ENCODE results near the gene UQCR11.
"Not testable (repeated sequence)": the region's sequence is repeated elsewhere in the genome, so short reads cannot be mapped to it uniquely, and the experiment has no call there.

The UQCR11 gene

DNA sequence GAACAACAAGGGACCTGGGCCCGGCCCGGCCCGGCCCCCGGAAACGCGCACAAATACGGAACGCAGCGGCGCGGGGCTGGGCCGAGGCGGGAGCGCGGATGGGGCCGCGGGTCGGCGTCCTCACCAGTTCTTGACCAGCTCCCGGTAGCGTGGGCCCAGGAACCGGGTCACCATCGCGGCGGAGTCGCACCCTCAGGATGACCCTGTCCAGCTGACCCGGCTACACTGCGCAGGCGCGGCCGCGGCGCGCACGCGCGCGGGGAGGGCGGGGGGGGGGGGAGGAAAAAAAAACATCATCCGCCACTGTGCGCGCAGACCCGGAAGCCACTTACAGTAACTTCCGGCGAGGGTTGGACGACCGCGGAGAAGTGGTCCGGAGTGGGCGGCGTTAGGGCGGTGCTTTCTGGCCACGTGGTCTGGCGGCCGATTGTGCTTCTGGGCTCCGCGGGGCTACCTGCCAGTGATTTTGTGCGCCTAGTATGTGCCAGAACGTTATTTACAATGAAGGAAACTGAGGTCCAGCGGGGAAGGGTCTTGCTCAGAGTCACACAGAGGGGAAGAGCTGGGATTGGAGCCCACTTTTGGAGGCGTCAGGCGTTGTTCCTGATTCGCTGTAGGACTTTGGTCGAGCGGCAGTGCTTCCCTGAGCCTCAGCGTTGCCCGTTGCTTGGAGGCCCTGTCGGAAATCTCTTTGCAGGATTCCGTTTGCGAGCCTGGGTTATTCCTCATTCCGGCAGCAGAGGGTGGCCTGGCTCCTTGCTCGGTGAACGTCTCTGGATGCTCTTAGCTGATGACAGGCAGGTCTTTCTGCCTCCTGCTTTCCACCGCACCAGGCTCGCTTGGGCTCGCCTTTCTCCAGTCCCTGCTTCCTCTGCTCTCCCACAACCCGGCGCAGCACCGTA is at the start of gene UQCR11:
Gene UQCR11 (minus strand): TSS at position 227 of the 902 bp plus-strand sequence. CDS start 53 bp downstream, at position 174.
- peak; percentile 92 for DNase-seq (ENCODE audit: low read depth)

DNA sequence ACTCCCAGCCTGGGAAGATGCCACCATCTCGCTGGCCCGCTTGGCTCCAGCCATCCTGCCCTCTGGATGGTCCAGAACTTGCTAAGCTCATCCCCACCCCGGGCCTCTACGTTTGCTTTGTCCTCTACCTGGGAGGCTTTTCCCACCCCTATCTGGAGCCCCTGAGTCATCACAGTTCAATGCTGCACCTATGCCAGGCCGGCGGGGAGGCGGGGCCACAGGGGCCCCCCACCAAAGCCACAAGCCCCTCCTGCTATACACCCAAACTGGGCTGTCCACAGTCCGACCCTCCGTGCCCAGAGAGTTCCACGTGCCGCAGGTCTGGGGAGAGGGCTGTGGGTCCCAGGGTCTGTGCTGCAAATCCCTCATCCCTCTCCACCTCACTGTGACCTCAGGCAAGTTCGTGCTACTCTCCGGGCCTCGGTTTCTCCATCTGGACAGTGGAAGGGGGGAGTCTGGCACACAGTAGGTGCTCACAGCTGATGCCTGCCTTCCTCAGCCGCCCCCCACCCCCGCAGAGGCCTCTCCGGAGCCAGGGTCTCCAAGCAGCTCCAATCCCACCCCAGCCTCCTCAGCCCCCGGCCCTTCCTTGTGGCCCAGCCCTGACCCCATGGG is 49.0 kb upstream of the UQCR11 start:
- DNase-seq (ENCODE audit: low read depth), result no peak

DNA sequence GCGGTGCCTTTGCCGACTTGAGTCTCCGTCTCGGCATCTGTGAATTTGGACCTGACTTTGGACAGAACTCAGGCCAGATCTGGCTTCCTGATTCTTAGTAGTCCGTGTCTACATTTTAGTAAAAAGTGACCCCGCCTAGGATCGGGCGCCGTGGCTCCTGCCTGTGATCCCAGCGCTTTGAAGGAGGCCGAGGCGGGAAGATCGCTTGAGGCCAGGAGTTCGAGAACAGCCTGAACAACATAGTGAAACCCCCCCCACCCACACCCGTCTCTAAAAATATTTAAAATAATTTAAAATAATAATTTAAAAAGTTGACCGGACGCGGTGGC is 48.0 kb upstream of the UQCR11 start:
- no peak for DNase-seq (ENCODE audit: low read depth)

DNA sequence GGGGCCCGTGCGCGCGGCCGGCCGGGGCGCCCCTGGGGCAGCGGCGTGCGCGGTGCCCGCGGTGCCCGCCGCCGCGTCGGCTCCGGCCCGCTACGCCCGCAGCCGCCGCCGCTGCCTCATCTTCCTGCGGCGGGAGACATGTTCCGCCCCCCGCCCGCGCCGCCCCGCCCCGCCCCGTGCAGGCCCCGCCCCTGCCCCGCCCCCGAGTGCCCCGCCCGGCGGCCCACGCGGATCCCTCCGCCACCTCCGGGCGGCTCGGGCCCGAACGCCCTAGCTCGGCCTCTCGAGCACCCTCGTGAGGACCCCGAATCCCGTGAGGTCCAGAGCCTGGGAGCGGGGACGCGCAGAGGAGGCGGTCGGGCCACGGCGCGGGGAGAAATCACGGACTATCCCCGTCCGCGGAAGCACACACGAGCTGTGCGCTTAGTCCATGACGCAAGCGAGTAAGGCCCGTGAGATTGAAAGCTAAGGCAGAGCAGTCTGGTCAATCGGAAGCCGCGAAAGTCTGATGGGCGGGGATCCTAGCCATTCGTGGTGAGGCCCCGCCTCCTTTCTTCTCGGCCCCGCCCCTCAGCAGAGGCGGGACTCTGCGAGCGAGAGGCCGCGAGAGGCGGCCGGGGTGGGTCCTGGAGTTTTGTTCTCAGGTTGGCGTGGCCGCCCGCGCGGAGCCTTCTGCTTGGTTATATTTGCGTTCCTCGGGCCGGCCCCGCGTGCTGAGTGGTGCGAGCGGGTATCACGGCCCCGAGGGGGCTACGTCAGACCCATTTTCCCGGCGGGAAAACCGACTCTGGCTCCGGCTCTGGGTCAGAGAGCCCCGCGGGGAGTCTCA is 47.4 kb upstream of the UQCR11 start, which contains the start of gene TCF3:
Gene TCF3 (minus strand): TSS at position 145 of the 829 bp plus-strand sequence. CDS start 2,367 bp downstream, outside the sequence.
- peak; percentile 98 for DNase-seq (ENCODE audit: low read depth)

DNA sequence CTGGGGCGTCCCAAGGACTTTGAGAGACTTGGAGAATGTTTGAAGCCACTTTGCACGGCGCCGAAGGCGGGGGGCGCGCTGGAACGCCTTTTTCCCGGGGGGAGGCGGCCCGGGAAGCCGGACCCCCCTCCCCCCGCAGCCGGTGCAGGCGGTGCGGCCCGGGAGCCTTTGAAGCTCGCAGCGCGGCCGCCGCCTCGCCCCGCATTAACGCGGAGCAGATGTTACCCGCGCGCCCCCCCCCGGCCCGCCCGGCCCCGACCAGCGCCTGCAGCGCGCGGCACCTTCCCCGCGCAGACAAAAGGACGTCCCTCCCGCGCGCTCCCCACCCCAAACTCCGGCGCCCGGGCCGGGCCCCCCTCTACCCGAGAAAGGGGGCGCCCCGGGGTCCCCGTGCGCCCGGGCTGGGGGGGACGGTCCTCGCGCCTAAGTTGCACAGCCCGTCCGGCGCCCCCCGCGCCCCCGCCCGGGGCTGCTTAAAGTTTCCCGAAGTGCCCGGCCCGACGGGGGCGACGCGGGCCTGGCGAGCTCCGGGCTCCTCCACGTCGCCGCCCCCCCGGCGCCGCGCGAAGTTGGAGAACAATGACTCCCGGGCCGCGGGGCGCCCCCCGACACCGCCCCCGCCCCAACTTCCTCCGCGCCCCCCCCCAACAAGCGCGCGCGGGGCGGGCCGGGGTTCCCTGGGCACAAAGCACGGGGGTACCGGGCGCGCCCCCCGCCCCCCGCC is 46.5 kb upstream of the UQCR11 start:
- DNase-seq (ENCODE audit: low read depth), result no peak

DNA sequence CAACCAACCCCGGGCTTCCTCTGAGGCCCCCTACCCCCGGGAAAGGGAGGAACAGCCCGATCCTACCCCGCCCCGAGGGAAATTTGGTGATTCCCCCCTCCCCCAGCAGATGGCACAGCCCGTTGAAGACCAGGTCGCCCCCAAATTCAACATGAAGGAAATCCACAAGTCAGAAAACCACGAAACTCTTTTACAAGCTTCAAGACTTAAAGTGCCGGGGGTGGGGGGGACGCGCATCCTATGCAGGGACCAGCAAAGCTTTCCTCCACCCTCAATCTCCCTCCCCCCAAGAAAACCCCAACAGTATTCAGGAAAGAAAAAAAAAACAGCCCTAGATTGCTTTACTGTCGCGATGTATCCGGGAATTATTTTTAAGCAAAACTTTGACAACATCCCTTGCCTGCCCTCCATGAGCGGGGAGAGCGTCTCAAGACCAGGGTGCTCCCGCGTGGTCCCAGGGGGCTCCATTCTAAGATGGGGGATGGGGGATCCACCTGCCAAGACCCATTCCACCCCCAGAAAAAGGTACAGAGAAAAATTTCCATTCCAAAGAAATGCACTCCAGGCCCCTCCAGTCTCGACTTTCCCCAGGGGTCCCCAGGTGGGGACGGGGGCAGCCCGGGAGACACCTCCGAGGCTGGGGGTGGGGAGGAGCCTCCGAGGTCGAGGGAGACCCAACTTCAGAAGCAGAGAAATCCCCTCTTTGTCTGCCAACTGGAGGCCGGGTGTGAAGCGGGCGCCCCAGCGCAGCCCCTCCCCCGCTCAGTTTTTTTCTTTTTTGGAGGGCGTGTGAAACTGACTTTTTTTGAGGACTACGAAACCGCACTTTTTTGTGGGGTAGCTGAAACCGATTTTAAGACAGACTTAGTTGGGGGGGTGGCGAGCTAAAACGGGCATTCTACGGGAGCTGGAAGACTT is 45.6 kb upstream of the UQCR11 start:
- no peak for DNase-seq (ENCODE audit: low read depth)

DNA sequence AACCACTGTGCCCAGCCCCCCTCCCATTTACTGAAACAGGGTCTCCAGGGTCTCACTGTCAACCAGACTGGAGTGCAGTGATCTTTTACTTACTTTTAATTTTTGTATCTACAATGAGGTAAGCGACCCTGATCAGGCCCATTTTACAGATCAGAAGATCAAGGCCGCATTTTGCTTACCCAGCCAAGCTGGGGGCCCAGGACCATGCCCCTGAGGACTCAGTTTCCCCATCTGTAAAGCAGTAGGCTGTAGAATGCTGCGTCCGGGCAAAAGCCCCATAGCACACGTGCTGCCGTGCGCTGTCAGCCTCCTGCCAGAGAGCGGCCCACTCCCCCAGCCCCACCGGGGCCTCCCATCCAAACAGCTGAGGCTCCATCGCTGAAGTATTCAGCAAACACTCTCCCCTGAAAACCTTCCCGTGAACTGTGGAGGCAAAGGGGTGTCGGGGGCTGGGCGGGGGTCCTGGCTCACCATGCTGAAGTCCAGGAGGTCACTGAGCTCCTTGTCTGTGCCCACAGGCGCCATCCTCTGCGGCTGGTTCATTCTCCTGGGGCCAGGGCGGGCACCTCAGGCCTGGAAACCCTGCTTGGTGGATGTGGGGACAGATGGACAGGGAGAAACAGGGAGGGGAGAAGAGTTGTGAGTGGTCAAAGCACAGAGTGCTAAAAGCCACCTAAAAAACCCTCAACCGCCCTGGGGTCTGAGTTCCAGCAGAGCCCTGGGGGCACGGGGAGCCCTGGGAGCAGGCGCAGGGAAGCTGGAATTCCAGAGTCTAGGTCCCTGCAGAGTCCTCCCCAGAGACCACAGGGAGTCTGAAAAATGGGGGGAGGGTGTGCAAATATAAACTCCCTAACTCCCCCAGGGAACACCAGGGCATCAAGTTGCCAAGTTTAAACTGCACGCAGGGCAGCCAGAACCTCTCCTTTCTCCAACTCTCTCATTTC is 44.7 kb upstream of the UQCR11 start:
- DNase-seq (ENCODE audit: low read depth), result no peak

DNA sequence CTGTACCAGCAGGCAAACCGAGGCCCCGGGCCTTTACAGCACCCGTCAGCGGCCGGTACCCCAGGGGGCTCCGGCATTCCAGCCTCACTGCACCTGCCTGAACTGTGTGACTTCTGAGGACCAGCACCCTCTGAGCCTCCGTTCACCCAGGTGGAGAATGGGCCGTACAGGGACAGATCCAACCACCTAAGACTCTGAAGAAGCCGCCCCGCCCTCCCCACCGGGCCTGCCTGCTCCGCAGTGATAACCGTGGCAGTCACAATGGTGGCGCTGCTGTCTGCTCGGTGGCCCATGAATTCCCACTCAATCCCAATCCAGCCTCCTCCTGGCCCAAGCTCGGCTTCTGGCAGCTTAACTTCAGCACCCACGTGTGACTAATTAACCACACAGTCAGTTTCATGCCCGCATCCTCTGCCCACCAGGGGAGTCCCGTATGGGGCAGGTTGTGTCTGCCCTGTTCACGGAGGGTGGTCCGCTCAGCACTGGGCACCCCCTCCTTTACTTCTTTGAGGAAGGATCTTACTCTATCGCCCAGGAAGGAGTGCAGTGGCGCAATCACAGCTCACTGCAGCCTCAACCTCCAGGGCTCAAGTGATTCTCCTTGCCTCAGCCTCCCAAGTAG is 43.8 kb upstream of the UQCR11 start:
- no peak for DNase-seq (ENCODE audit: low read depth)

DNA sequence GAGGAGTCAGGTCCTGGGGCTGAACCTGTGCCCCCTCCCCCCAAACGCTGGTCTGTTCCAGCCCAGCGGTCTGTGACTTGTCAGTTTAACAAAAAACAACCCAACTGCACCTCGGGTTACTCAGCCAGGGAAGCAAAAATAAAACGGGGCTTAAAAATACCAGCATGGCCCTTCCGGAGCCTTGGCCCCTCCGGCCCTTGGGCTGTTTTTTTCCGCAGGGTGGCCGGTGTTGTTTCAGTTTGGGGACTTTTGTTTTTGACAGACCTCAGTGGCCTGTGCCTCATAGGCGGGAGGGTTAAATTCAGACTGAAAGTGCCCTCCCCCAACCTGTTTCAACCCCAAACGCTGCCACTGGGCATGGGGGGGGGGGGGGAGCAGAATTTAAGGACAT is 43.2 kb upstream of the UQCR11 start:
- DNase-seq (ENCODE audit: low read depth), result no peak

DNA sequence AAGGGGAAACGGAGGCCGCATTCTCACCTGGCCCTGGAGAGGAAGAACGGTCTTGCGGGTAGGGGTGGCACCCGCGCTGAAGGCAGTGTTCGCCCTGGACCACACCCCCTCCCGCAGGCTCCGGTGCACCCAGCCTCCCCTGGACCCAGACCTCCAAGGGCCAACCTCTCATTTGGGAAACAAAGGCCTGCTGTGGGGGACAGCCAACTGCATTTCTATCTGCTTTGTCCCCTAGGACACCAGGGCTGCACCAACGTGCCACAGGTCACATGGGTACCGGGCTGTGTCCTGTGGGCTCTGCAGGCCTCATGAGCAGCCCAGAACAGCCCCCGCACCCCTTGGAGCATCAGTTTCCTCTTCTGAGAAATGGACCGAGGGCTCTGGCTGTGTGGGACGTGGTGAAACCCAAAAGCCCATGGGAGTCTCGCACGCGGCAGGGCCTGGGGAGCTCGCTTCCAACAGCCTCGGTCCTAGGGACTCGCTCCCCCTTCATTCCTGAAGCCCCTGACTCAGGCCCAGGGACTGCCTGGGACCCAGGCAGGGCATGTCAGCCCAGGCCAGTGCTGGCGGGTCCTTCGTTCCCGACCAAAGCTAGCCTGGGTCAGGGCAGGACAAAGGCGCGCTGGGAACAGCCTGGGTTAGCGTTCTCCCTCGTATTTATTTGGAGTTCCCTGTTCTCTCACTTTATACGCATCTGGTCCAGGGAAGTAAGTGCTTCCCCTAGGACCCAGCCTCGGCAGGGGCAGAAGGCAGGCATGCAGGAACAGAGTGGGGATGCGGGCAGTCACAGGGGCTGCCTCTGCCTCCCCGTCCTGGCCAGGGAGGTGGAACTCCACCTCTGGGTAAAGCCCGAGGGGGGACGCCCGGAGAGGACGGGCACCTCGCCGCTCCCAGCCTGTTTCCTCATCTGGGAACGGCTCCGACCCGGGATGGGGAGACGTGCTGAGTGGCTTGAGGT is 42.5 kb upstream of the UQCR11 start:
- no peak for DNase-seq (ENCODE audit: low read depth)

DNA sequence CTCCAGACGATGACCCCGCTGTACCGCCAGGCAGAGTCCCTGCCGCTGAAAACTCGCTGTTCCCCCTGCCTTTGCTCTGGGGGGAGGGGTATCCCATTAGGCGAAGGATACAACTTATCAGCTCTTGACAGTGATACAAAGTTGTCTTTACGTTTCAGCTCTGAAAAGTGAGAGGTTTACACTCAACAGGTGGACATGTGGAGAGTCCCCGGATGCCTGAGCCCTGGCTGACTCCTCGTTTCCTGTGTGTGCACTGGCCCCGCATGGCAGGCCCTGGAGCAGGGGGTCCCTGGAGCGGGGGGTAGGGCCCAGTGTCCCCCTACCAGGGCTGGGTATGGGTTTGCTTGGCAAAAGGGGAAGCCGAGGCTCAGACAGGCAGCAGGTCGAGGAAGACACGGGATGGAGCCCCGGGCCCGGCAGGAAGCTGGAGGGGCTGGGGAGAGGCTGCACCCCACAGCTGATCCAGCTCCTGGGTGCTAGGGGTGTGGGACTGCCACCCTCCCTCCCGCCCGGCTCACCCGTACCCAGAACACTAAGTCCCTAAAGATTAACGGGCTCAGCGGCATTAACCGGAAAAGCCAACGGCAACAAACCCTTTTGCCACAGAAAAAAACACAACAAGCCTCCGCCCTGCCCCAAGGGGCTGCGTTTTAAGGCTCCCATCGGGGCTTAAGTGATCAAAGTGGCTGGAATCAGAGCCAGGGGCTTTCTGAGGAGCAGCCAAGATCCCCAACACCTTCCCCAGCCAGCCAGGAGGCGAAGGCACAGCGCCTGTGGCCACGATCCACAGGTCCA is 41.6 kb upstream of the UQCR11 start:
- DNase-seq (ENCODE audit: low read depth), result no peak

DNA sequence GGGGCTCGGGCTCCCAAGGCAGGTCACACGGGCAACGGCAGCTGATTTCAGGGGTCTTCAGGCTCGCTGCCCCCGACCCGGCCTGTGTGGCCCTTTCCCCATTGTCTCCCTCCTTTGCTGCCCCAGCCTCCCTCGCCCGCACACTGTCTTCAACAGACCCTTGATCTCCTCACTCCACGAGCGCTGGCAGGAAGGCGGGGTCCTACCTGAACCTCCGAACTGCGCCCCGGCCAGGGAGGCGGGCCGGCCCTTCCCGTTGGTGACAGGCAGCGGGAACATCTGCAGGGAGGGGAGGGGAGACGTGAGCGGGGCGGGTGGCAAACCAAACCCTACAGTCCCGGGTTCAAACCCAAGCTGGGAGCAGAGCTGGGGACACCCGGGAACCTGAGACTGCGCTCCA is 40.9 kb upstream of the UQCR11 start:
- no peak for DNase-seq (ENCODE audit: low read depth)

DNA sequence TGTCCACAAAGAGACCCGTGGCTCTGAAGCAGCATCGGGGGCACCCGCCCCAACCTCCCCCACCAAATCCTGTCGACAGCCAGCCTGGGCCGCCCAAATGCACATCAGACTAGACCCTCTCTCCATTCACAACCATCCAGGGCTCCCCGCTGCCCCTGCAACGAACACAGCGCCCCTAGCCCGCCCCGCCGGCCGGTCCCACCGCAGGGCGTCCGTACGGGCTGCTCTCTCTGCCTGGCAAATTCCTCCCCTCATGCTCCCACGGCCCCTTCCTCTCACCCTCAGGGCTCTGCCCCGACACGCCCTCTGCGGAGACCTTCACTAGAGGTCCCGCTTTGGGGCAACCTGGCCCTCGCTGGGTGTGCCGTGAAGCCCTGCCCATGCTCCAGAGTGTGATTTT is 40.0 kb upstream of the UQCR11 start:
- no peak for DNase-seq (ENCODE audit: low read depth)

DNA sequence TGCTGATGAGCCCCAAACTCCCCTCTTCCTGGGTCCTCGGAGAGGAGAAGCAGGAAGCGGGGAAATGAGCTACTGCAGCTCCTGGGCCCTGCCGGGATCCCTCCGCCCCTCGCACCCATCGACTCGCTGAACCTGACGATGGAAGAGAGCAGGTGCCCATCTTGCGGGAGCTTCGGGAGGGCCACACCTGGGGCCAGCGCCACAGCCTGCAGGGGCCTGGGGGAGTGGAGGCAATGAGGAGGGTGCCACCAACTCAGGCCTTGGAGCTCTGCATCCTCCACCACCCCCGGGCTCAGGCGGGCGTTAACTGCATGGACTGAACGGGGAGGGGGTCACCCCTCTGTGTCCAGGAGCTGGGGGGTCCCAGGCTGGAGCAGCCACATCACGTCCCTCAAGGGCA is 38.8 kb upstream of the UQCR11 start:
- DNase-seq (ENCODE audit: low read depth), result no peak

DNA sequence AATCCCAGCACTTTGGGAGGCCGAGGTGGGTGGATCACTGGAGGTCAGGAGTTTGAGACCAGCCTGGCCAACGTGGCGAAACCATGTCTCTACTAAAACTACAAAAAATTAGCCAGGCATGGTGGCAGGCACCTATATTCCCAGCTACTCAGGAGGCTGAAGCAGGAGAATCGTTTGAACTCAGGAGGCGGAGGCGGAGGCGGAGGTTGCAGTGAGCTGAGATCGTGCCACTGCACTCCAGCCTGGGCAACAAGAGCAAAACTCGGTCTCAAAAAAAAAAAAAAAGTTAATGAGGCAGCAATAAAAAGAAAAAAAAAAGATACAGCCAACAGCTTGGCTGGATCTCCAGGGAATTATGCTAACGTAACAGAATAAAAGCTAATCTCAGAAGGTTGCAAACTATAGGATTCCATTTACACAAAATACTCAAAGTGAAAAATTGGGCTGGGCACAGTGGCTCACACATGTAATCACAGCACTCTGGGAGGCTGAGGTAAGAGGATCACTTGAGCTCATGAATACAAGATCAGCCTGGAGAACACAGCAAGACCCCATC is 35.7 kb upstream of the UQCR11 start:
- DNase-seq (ENCODE audit: low read depth), result not testable (repeated sequence)

DNA sequence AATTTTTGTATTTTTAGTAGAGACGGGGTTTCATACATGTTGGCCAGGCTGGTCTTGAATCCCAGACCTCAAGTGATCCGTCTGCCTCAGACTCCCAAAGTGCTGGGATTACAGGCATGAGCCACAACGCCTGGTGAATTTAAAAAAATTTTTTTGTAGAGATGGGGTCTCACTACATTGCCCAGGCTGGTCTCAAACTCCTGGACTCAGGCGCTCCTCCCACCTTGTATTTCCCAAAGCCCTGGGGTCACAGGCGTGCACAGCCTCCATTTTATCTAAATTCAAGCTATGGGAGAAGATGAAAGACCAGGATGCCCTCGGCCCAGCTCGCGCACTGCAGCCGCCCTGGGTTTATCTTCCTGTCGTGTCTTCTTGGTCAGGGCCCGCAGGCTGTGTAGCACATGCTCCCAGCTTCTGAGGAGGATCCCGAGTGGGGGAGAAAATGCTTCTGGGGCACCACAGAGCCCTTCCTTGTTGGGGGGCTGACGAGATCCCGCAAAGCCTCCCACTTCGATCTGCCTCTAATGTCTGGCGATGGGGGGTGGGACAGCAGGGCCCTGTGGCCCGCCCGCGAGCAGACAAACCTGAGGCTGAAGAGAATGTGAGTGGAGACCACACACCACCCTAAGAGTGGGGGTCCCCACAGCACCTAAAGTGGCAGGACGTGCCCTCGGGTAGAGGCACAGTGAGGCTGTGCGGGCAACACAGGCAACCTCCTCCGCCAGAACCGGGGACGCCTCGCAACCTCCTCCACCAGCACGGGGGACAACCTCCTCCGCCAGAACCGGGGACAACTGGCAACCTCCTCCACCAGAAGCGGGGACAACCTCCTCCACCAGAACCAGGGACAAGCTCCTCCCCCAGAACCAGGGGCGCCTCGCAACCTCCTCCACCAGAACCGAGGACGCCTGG is 31.3 kb upstream of the UQCR11 start:
- no peak for DNase-seq (ENCODE audit: low read depth)
